Osteoblast (primary cell): ENCODE measurements around the gene HPCAL1. TPM values are rescaled to one million over a fixed set of nuclear protein-coding genes. Genes with fewer than 3 reads are reported as not detected.
A peak's percentile ranks its signal among the peaks of the same experiment; 100 is the strongest.

Source experiments
- DNase-seq: peaks from one replicate; pipeline ENCODE4 v3.0.0; 2011; ENCODE audit warnings: low spot score, mixed read lengths; ENCODE audit not compliant: insufficient read length; ENCODE audit errors: missing footprints
- H2AFZ ChIP-seq: 2 replicates; pipeline ENCODE4 v1.6.0; 2011; ENCODE audit warnings: mild to moderate bottlenecking, low read length
- H3K27ac ChIP-seq: 2 replicates; pipeline ENCODE4 v1.5.1; 2011; ENCODE audit warnings: mild to moderate bottlenecking, low read depth, low read length, moderate library complexity
- H3K27me3 ChIP-seq: 2 replicates; pipeline ENCODE4 v1.6.0; 2012; ENCODE audit warnings: mild to moderate bottlenecking, control low read depth, inconsistent platforms, low read length, moderate library complexity; ENCODE audit not compliant: insufficient read depth
- H3K36me3 ChIP-seq: 2 replicates; pipeline ENCODE4 v1.5.1; 2011; ENCODE audit warnings: mild to moderate bottlenecking, low read length, control low read depth, moderate library complexity; ENCODE audit not compliant: insufficient read depth
- H3K4me1 ChIP-seq: 2 replicates; pipeline ENCODE4 v1.5.1; 2011; ENCODE audit warnings: mild to moderate bottlenecking, low read length, control low read depth, moderate library complexity; ENCODE audit not compliant: insufficient read depth
- H3K4me2 ChIP-seq: 2 replicates; pipeline ENCODE4 v1.6.0; 2011; ENCODE audit warnings: mild to moderate bottlenecking, low read length; ENCODE audit not compliant: insufficient read depth
- H3K4me3 ChIP-seq: fragments of 200-600 bp; sonication (generic); 3 replicates; pipeline ENCODE4 v1.5.1; 2012; ENCODE audit warnings: mild to moderate bottlenecking, low read length, inconsistent platforms; ENCODE audit not compliant: insufficient read depth
- H3K79me2 ChIP-seq: 2 replicates; pipeline ENCODE4 v1.6.0; 2012; ENCODE audit warnings: mild to moderate bottlenecking, low read length, control low read depth, inconsistent platforms; ENCODE audit not compliant: insufficient read depth
- H3K9me3 ChIP-seq: 2 replicates; pipeline ENCODE4 v1.5.1; 2011; ENCODE audit warnings: low read depth, low read length, control low read depth
- H4K20me1 ChIP-seq: 2 replicates; pipeline ENCODE4 v1.6.0; 2012; ENCODE audit warnings: mild to moderate bottlenecking, low read length, control low read depth; ENCODE audit not compliant: insufficient read depth
- total RNA-seq: library from RNA; depleted of rRNA; stranded (reverse); fragments of >200 nt; gene quantifications from 2 replicates; pipeline ENCODE4 v1.2.3, GENCODE V29; 2012
- TF ChIP-seq, protein P1 (sequence below): IDR thresholded peaks from 2 replicates; pipeline ENCODE4 v1.5.1; 2011; ENCODE audit warnings: mild to moderate bottlenecking, low read depth, low read length, moderate library complexity; ENCODE audit errors: extremely low read depth

Gene HPCAL1
- total RNA-seq, 1 donor = 57.2 TPM

DNA sequence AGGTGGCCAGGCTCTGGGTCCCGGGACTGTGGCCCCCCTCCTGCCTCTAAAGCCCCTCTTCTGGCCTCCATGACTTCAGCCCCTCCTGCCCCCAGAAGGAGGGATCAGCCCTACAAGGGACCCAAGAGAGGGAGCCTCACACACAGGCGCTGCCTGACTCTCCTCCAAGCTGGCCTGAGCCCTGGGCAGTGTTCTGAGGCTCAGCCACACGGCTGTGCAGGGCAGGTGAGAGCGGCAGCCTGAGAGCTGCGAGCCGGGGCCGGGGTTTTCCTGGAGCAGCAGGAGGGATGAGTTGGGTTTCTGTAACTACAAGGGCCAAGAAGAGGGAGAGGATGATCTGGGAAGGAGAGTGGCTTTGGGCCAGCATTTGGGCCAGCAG is 70.1 kb downstream of the HPCAL1 start:
- peaks cover 96% of the 10 kb centered on the region for H3K79me2 ChIP-seq
- peak; percentile 68 for DNase-seq

DNA sequence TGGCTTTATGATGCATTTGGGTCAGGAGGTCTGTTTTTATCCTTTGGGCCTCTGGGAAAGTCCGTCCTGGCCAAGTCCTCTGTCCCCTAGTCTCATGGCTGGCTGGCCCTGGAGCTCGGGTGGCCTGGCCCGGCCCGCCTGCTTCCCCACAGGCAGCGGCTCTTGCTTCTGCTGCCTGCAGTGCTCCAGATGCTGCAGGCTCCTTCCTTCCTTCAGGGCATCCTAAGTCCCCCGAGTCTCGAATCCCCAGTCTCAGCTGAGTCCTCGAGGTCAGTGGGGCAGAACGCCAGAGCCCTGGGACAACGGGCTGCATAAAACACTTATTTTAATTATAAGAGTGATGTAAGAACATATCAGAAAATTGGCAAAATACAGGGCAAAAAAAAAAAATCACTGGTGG is 71.2 kb downstream of the HPCAL1 start:
- Histone ChIP-seq H2AFZ (no peak overlapping the region), H4K20me1 (peaks cover 56% of the 10 kb centered on the region), H3K79me2 (peaks cover 96% of the 10 kb centered on the region), H3K27ac (no peak overlapping the region), H3K9me3 (no peaks in the 10 kb centered on the region), H3K4me1 (no peaks in the 10 kb centered on the region), H3K4me2 (no peak overlapping the region), H3K27me3 (no peaks in the 10 kb centered on the region), H3K4me3 (no peak overlapping the region), H3K36me3 (no peaks in the 10 kb centered on the region)
- peak; percentile 48 for DNase-seq
- TF ChIP-seq, protein P1, sequence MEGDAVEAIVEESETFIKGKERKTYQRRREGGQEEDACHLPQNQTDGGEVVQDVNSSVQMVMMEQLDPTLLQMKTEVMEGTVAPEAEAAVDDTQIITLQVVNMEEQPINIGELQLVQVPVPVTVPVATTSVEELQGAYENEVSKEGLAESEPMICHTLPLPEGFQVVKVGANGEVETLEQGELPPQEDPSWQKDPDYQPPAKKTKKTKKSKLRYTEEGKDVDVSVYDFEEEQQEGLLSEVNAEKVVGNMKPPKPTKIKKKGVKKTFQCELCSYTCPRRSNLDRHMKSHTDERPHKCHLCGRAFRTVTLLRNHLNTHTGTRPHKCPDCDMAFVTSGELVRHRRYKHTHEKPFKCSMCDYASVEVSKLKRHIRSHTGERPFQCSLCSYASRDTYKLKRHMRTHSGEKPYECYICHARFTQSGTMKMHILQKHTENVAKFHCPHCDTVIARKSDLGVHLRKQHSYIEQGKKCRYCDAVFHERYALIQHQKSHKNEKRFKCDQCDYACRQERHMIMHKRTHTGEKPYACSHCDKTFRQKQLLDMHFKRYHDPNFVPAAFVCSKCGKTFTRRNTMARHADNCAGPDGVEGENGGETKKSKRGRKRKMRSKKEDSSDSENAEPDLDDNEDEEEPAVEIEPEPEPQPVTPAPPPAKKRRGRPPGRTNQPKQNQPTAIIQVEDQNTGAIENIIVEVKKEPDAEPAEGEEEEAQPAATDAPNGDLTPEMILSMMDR = no peak

More for the DNA sequence above, 70.1 kb downstream of the HPCAL1 start:
- H3K4me3 ChIP-seq = no peak overlapping the region
- H3K36me3 ChIP-seq = no peaks in the 10 kb centered on the region
- no peaks in the 10 kb centered on the region for H3K27me3 ChIP-seq
- no peak overlapping the region for H3K4me2 ChIP-seq
- H3K27ac ChIP-seq = no peak overlapping the region
- peaks cover 58% of the 10 kb centered on the region for H4K20me1 ChIP-seq
- no peak overlapping the region for H2AFZ ChIP-seq
- H3K9me3 ChIP-seq = no peaks in the 10 kb centered on the region
- no peaks in the 10 kb centered on the region for H3K4me1 ChIP-seq
- TF ChIP-seq, protein P1 = no peak

DNA sequence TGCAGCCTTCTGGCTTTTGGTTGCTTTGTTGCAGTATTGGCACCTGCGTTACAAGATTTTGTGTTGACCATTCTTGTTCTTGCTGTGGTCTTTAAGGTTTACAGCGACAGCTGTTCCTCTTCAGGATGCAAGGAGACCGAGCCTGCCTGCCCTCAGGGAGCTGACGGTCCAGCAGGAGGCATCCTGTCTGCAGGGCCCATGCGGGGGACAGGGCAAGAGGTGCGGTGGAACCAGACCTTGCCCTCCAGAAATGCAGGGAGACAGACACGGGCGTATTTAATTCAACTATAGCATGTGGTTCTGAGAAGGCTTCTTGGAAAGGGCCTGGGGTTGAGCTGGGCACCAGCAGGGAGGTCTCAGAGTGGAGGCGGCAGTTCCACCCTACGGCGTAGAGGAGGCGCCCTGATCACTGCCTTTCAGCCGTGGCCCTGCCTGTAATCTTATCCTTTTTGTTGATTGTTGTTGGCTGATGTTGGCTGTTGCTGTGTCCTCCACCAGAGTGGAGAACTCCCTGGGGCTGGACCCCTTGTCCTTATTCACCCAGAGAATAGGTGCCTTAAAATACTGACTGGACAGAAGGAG is 71.7 kb downstream of the HPCAL1 start:
- no peaks in the 10 kb centered on the region for H3K27me3 ChIP-seq
- H3K36me3 ChIP-seq = no peaks in the 10 kb centered on the region
- peaks cover 4% of the 10 kb centered on the region for H3K4me1 ChIP-seq
- H4K20me1 ChIP-seq = peaks cover 57% of the 10 kb centered on the region
- H3K4me3 ChIP-seq = no peak overlapping the region
- TF ChIP-seq, protein P1 = no peak
- H3K27ac ChIP-seq = no peak overlapping the region
- no peak overlapping the region for H3K4me2 ChIP-seq
- H2AFZ ChIP-seq = no peak overlapping the region
- peaks cover 96% of the 10 kb centered on the region for H3K79me2 ChIP-seq
- H3K9me3 ChIP-seq = no peaks in the 10 kb centered on the region
- peak; percentile 73 for DNase-seq

DNA sequence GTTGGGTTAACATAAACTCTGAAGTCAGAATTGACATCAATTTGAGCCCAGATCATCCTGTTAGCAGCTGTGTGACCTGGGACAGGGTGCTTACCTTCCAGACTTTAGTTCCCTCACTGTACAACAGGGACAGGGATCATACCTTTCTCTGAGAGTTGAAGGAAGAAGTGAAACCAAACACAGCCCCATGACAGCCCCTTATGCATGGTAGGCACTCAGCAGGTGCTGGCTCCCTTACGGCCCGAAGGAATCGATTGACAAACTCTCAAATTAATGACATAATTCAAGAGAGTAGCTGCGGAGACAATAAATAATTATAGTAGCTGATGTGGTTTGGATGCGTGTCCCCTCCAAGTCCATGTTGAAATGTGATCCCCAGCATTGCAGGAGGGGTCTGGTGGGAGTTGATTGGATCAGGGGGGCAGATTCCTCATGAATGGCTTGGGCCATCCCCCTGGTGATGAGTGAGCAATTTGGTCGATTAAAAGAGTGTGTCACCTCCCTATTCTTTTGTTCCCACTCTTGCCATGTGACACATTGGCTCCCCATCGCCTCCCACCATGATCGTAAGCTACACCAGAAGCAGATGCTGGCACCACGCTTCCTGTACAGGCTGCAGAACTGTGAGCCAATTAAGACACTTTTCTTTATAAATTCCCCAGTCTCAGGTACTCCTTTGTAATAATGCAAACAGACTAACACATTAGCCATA is 73.0 kb downstream of the HPCAL1 start:
- Histone ChIP-seq H3K4me3 (no peak overlapping the region), H3K36me3 (no peaks in the 10 kb centered on the region), H3K27ac (no peak overlapping the region), H2AFZ (no peak overlapping the region), H3K9me3 (no peaks in the 10 kb centered on the region), H3K27me3 (no peaks in the 10 kb centered on the region), H3K4me2 (no peak overlapping the region), H4K20me1 (peaks cover 57% of the 10 kb centered on the region), H3K4me1 (peaks cover 16% of the 10 kb centered on the region), H3K79me2 (peaks cover 96% of the 10 kb centered on the region)
- no peak for DNase-seq
- TF ChIP-seq, protein P1 = no peak
